Calu3 (cell line): Measurements from ENCODE around the gene RIN3. TPM values are rescaled to one million over a fixed set of nuclear protein-coding genes. Genes with fewer than 3 reads are reported as not detected.

Experiments used
- BruUV-seq: library from RNA; stranded (reverse); fragments of 400-500 nt; replicated peaks from 2 replicates; lab custom pipeline; 2021; lab: Mats Ljungman, UMichigan
- CTCF ChIA-PET: fragments of 300-600 bp; sonication (Branson Sonifier 250); formaldehyde crosslinking; loops from one replicate; lab custom pipeline; 2022; ENCODE audit warnings: antibody characterized with exemption; lab: Charles Lee
- DNase-seq: peaks from one replicate; pipeline ENCODE4 v3.0.0; 2022
- H3K27ac Mint-ChIP-seq: one replicate; pipeline ENCODE4 v1.8.0; 2022; ENCODE audit warnings: mixed read lengths; ENCODE audit not compliant: unreplicated experiment
- H3K27me3 Mint-ChIP-seq: one replicate; pipeline ENCODE4 v1.8.0; 2022; ENCODE audit warnings: mixed read lengths; ENCODE audit not compliant: unreplicated experiment
- H3K36me3 Mint-ChIP-seq: one replicate; pipeline ENCODE4 v1.8.0; 2022; ENCODE audit warnings: mild to moderate bottlenecking, moderate library complexity, mixed read lengths; ENCODE audit not compliant: insufficient read depth, unreplicated experiment
- H3K4me1 Mint-ChIP-seq: one replicate; pipeline ENCODE4 v1.8.0; 2022; ENCODE audit warnings: mild to moderate bottlenecking, low read depth, mixed read lengths; ENCODE audit not compliant: unreplicated experiment
- H3K4me3 Mint-ChIP-seq: one replicate; pipeline ENCODE4 v1.8.0; 2022; ENCODE audit warnings: mild to moderate bottlenecking, low read depth, moderate library complexity, mixed read lengths; ENCODE audit not compliant: unreplicated experiment
- H3K9me3 Mint-ChIP-seq: one replicate; pipeline ENCODE4 v1.8.0; 2022; ENCODE audit warnings: low read depth, mixed read lengths; ENCODE audit not compliant: unreplicated experiment
- intact Hi-C: fragments of 100-400 bp; cut with micrococcal nuclease; formaldehyde crosslinking; loops from one replicate; pipeline ENCODE4 v1.10.0; 2022; ENCODE audit not compliant: unreplicated experiment
- total RNA-seq: library from RNA; stranded (reverse); gene quantifications from 2 replicates; pipeline ENCODE4 v1.2.3, GENCODE V29; 2022
- TF ChIP-seq, protein P1 (sequence below): fragments of 200-600 bp; IDR thresholded peaks from one replicate; pipeline ENCODE4 v1.8.0; 2022; ENCODE audit warnings: antibody characterized with exemption; ENCODE audit not compliant: unreplicated experiment

The RIN3 gene
- total RNA-seq, 1 experiment from 2014 or later = 13.8 TPM

DNA sequence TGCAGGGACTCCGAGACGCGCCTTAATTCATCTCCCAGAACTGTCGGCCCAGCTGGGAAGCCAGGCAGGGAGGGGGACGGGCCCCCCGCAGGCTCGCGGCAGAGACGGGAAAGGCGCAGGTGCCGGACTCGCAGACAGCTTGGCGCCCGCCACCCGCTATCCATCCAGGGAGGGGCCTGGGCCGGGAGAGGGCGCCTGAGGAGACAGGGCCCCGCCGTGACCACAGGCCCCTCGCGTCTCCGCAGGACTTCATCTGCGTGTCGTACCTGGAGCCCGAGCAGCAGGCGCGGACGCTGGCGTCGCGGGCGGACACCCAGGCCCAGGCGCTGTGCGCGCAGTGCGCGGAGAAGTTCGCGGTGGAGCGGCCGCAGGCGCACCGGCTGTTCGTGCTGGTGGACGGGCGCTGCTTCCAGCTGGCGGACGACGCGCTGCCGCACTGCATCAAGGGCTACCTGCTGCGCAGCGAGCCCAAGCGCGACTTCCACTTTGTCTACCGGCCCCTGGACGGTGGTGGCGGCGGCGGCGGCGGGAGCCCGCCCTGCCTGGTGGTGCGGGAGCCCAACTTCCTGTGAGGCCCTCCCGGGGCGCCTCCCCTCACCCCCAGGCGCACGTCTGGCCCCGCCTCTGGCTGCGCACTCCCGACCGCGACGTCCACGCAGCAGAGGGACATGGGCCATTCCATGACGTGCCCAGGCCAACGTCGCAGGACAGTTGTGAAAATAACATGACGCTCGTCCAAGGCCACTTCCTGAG is 174.3 kb downstream of the RIN3 start:
- H3K9me3 Mint-ChIP-seq = no peaks in the 10 kb centered on the region
- no peak overlapping the region for H3K4me3 Mint-ChIP-seq
- TF ChIP-seq, protein P1, sequence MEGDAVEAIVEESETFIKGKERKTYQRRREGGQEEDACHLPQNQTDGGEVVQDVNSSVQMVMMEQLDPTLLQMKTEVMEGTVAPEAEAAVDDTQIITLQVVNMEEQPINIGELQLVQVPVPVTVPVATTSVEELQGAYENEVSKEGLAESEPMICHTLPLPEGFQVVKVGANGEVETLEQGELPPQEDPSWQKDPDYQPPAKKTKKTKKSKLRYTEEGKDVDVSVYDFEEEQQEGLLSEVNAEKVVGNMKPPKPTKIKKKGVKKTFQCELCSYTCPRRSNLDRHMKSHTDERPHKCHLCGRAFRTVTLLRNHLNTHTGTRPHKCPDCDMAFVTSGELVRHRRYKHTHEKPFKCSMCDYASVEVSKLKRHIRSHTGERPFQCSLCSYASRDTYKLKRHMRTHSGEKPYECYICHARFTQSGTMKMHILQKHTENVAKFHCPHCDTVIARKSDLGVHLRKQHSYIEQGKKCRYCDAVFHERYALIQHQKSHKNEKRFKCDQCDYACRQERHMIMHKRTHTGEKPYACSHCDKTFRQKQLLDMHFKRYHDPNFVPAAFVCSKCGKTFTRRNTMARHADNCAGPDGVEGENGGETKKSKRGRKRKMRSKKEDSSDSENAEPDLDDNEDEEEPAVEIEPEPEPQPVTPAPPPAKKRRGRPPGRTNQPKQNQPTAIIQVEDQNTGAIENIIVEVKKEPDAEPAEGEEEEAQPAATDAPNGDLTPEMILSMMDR = no peak
- no peaks in the 10 kb centered on the region for H3K4me1 Mint-ChIP-seq
- no peak for DNase-seq
- CTCF ChIA-PET = interaction anchor here (0.7 to 1.3 kb wide), 2 partner anchors 94 to 96 kb away, joined by 3 to 10 read pairs; no protein-coding TSS in a partner anchor
- intact Hi-C loops = loop anchor here (10.0 kb wide), 1 partner anchor 97 kb away; no protein-coding TSS in a partner anchor
- BruUV-seq = no TSS peak
- no peak overlapping the region for H3K27ac Mint-ChIP-seq
- H3K27me3 Mint-ChIP-seq = no peaks in the 10 kb centered on the region
- peaks cover 21% of the 10 kb centered on the region for H3K36me3 Mint-ChIP-seq

DNA sequence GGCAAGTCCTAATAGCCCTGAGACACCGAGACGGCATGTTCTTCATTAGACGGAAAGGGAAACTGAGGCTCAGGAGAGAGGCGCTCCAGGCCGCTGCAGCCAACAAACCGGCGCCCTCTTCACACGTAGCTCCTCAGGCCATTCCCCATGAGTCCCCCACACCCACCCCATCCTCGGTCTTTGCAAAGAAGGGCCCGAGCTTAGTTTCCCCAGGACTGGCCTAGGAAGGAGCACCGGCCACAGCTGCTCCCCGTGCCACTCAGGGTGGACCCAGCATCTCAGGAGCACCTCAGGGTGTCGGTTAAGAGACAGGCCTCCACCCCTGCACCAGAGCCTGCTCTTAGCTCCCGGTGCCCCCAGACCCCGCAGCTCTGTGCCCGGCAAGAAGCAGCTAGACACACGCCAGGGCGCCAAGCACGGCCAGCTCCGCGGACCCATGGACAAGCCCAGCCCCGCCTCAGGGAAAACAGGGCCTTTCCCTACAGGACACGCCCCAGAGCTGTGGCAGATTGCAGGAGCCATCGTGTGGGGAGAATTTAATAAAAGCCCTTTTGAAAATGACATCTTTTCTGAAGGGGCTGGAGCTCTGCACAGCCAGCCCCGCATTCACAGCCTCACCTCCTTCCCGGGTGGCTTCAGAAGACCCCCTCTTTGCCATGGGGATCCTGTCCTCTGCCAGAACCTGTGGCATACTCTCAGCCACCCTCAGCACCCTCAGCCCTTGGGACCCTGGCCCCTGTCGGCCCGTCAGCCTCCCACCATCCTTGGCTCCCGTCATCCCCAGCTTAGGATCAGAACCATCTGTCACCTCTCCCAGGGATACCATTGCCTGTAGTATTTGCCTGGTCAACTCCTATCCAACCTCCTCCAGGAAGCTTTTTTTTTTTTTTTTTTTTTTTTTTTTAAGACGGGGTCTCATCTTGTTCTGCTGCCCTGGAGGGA is 175.1 kb downstream of the RIN3 start:
- TF ChIP-seq, protein P1 = no peak
- Mint-ChIP-seq H3K9me3 (no peaks in the 10 kb centered on the region), H3K4me1 (no peaks in the 10 kb centered on the region), H3K27me3 (peaks cover 2% of the 10 kb centered on the region), H3K36me3 (peaks cover 21% of the 10 kb centered on the region), H3K4me3 (no peak overlapping the region), H3K27ac (no peak overlapping the region)
- CTCF ChIA-PET = interaction anchor here (0.6 to 1.0 kb wide), 5 partner anchors 93 to 800 kb away, joined by 3 to 7 read pairs (median 4); no protein-coding TSS in a partner anchor
- no TSS peak for BruUV-seq
- no peak for DNase-seq
- intact Hi-C loops = loop anchor here (10.0 kb wide), 1 partner anchor 96 kb away; no protein-coding TSS in a partner anchor

DNA sequence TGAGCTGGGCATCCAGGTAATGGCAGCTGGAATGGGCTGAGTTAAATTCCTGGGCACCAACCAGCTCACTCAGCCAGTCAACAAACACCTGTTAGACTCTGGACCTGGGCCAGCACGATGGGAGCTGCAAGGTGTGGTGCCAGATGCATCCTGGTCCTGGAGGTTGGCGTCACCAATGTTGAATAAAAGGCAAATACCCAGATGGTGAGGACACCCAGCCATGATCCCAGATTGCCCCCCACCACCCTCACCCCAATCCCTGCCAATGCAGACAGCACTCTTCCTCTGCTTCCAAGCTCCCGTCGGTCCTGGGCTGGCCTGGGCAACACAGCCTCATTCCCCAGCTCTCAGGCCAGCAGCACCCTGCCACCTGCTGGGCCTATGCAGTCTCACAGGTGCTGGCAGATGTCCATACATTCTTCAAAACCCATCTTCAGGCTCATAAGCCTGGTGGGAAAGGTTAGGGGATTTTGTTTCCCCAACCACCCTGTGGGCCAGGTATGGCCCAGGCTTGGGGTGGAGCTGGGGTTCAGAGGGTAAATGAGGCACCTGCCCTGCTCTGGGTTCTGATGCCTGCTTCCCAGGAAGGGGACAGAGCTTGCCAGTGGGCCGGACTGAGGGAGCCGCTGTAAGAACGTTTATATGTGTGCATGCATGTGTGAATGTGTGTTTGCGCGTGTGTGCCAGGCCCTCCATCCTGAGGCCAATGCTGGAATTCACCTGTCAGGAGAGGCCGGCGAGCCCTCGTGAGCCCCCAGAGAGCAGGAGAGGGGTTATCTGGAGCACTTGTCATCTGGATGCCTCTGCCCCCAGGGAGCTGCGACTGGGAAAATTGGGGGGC is 176.8 kb downstream of the RIN3 start:
- TF ChIP-seq, protein P1 = peak; percentile 41
- H3K27ac Mint-ChIP-seq = no peak overlapping the region
- H3K4me1 Mint-ChIP-seq = no peaks in the 10 kb centered on the region
- no peak overlapping the region for H3K4me3 Mint-ChIP-seq
- peak; percentile 64 for DNase-seq
- peaks cover 21% of the 10 kb centered on the region for H3K36me3 Mint-ChIP-seq
- no peaks in the 10 kb centered on the region for H3K9me3 Mint-ChIP-seq
- CTCF ChIA-PET = interaction anchor here (0.6 to 1.6 kb wide), 5 partner anchors 16 to 555 kb away, joined by 3 to 4 read pairs (median 3); no protein-coding TSS in a partner anchor
- BruUV-seq = no TSS peak
- H3K27me3 Mint-ChIP-seq = peaks cover 17% of the 10 kb centered on the region
- intact Hi-C loops = no loop called here

DNA sequence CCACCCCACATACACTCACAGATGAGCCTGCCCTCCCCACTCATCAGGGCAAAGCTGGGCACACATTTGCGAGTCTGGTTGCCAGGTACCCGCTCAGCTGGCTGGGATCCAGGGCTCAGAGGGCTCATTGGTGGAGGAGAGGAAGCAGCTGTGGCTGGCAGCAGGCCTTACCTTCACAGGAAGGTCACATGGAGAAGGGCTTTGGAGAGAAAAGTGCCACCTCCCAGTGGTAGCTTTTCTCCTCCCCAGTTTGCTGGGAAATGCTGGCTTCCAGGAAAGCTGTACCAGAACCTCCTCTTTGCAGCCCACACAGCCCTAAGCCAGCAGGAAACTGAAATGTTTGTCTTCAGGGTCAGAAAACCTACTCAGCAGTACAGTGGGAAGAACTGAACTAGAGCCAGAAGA is 179.2 kb downstream of the RIN3 start:
- Mint-ChIP-seq H3K9me3 (no peaks in the 10 kb centered on the region), H3K27me3 (peaks cover 36% of the 10 kb centered on the region), H3K4me3 (no peak overlapping the region), H3K36me3 (peaks cover 9% of the 10 kb centered on the region), H3K4me1 (no peaks in the 10 kb centered on the region), H3K27ac (no peak overlapping the region)
- BruUV-seq = no TSS peak
- intact Hi-C loops = no loop called here
- TF ChIP-seq, protein P1 = no peak
- CTCF ChIA-PET = no interaction called here
- peak; percentile 28 for DNase-seq
